ENCODE data around the gene SLIT3.

DNA sequence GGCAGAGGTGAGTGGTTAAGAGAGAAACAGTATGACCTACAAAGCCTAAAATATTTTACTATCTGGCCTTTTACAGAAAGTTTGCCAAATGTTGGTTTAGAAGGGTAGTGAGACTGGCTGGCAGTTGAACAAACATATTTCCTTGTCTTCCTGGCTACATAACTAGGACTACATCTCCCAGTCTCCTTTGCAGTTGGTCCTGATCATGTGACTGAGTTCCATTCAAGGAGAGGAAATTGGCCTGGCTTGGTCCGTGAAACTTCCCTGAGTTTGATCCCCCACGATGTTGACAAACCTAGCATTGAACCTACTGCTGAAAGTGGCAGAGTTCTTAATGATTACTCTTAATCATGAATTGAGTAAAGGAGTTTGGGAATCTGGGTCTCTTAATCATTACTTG is 280.8 kb downstream of the SLIT3 start:
- TF ChIP-seq, protein P1, sequence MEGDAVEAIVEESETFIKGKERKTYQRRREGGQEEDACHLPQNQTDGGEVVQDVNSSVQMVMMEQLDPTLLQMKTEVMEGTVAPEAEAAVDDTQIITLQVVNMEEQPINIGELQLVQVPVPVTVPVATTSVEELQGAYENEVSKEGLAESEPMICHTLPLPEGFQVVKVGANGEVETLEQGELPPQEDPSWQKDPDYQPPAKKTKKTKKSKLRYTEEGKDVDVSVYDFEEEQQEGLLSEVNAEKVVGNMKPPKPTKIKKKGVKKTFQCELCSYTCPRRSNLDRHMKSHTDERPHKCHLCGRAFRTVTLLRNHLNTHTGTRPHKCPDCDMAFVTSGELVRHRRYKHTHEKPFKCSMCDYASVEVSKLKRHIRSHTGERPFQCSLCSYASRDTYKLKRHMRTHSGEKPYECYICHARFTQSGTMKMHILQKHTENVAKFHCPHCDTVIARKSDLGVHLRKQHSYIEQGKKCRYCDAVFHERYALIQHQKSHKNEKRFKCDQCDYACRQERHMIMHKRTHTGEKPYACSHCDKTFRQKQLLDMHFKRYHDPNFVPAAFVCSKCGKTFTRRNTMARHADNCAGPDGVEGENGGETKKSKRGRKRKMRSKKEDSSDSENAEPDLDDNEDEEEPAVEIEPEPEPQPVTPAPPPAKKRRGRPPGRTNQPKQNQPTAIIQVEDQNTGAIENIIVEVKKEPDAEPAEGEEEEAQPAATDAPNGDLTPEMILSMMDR (IDR thresholded peaks at IDR 0.05) = no peak
- no peak for TF ChIP-seq POLR2A (IDR thresholded peaks at IDR 0.05)
